K562 (cell line): ENCODE results near the gene MMAB. TPM values are rescaled to one million over a fixed set of nuclear protein-coding genes. Genes with fewer than 3 reads are reported as not detected.

Source experiments
- ATAC-seq: fragments of 200-7000 bp; cut with Tn5 transposase; 3 replicates; pipeline ENCODE4 v1.9.1; 2020; ENCODE audit warnings: moderate library complexity
- BruUV-seq: library from RNA; stranded (reverse); fragments of 400-500 nt; replicated peaks from 2 replicates; lab custom pipeline; 2021; lab: Mats Ljungman, UMichigan
- CTCF ChIA-PET: fragments of 300-600 bp; formaldehyde crosslinking; extraction: SDS; loops from one replicate; lab custom pipeline; 2021; ENCODE audit warnings: low intra/inter-chr PET ratio; lab: Yijun Ruan, JAX
- POLR2A ChIA-PET: fragments of 300-600, 350-650 bp; sonication (Branson Sonifier 250); formaldehyde crosslinking; extraction: SDS; loops from one replicate; lab custom pipeline; 2021; ENCODE audit warnings: antibody characterized with exemption, inconsistent platforms; lab: Yijun Ruan, JAX
- DNase-seq, 4 experiments: peaks; one replicate each; pipeline versions ENCODE4 v3.0.0 to v3.0.0-alpha.2; 2011 to 2018; ENCODE audit warnings: low spot score in 3 of 4, mixed read lengths in 3 of 4; ENCODE audit errors: extremely low read depth in 1 of 4
- FAIRE-seq: peaks from 2 replicates; lab custom pipeline; 2011; peaks lifted over from hg19 to GRCh38; lab: Jason Lieb, UNC
- H2AFZ ChIP-seq: 2 replicates; pipeline ENCODE4 v1.6.0; 2011; ENCODE audit warnings: low read depth, low read length, control low read depth, inconsistent platforms
- H3K27ac ChIP-seq: fragments of 200-600 bp; 3 replicates; pipeline ENCODE4 v1.8.0; 2011; ENCODE audit warnings: low read depth, mild to moderate bottlenecking, control low read depth, inconsistent platforms, low read length, moderate library complexity, mixed read lengths; ENCODE audit errors: extremely low read depth
- H3K27me3 ChIP-seq, 2 experiments: fragments of 300-600 bp in 1 of 2; 2 replicates in 1 of 2; 3 replicates in 1 of 2; pipeline versions ENCODE4 v1.6.0 to v1.8.0; 2011; ENCODE audit warnings: inconsistent platforms in 2 of 2, low read length in 2 of 2, mild to moderate bottlenecking in 1 of 2, mixed read lengths in 1 of 2, moderate library complexity in 1 of 2; ENCODE audit not compliant: control insufficient read depth in 2 of 2, insufficient read depth in 2 of 2
- H3K36me3 ChIP-seq: fragments of 300-600 bp; 3 replicates; pipeline ENCODE4 v1.8.0; 2011; ENCODE audit warnings: mild to moderate bottlenecking, low read length, inconsistent platforms; ENCODE audit not compliant: control insufficient read depth, insufficient read depth
- H3K4me1 ChIP-seq, 2 experiments: fragments of 200-600 bp in 1 of 2; replicated peaks in 1 of 2; 2 replicates in 1 of 2; 3 replicates in 1 of 2; pipeline versions ENCODE4 v1.5.1 to v1.8.0; 2011; ENCODE audit warnings: inconsistent platforms in 2 of 2, low read length in 2 of 2, mild to moderate bottlenecking in 1 of 2, mixed read lengths in 1 of 2, moderate library complexity in 1 of 2; ENCODE audit not compliant: control insufficient read depth in 2 of 2, insufficient read depth in 2 of 2
- H3K4me2 ChIP-seq: 2 replicates; pipeline ENCODE4 v1.6.1; 2011; ENCODE audit warnings: low read length, control low read depth, inconsistent platforms, mixed read lengths; ENCODE audit not compliant: insufficient read depth
- H3K4me3 ChIP-seq: fragments of 200-600 bp; sonication (generic), shearing (Covaris generic); 2 replicates; pipeline ENCODE4 v1.5.1; 2016; ENCODE audit warnings: control low read depth, inconsistent platforms
- H3K79me2 ChIP-seq: fragments of 200-600 bp; 3 replicates; pipeline ENCODE4 v1.8.0; 2011; ENCODE audit warnings: low read length, inconsistent platforms; ENCODE audit not compliant: control insufficient read depth, insufficient read depth
- H3K9ac ChIP-seq, 2 experiments: 2 replicates each; pipeline versions ENCODE4 v1.6.0 to v1.6.1; 2011; ENCODE audit warnings: low read depth in 2 of 2, low read length in 2 of 2, control low read depth in 1 of 2, inconsistent platforms in 1 of 2, mild to moderate bottlenecking in 1 of 2, mixed read lengths in 1 of 2; ENCODE audit not compliant: insufficient read depth in 1 of 2
- H3K9me1 ChIP-seq: one replicate; pipeline ENCODE4 v1.6.0; 2011; ENCODE audit warnings: inconsistent platforms, mild to moderate bottlenecking, low read length, moderate library complexity; ENCODE audit not compliant: control insufficient read depth, insufficient read depth
- H3K9me3 ChIP-seq: replicated peaks from 2 replicates; pipeline ENCODE4 v1.5.1; 2011; ENCODE audit warnings: low read depth, low read length, inconsistent platforms; ENCODE audit not compliant: control insufficient read depth, insufficient read depth
- H4K20me1 ChIP-seq: replicated peaks from 2 replicates; pipeline ENCODE4 v1.6.1; 2011; ENCODE audit warnings: low read length, inconsistent platforms, mixed read lengths; ENCODE audit not compliant: control insufficient read depth, insufficient read depth
- ELF2 ChIP-seq: fragments of 250-450 bp; sonication (Bioruptor Pico); IDR thresholded peaks from 2 replicates; pipeline ENCODE4 v1.5.0; 2021; ENCODE audit warnings: mild to moderate bottlenecking
- MAFF ChIP-seq: IDR thresholded peaks from 2 replicates; pipeline ENCODE4 v1.6.1; 2012; ENCODE audit warnings: low read length, improper control_type of control experiment
- RBFOX2 ChIP-seq: fragments of 200-400 bp; formaldehyde crosslinking; IDR thresholded peaks from 2 replicates; pipeline ENCODE4 v1.6.1; 2017; ENCODE audit warnings: low read depth, mild to moderate bottlenecking, low read length, moderate library complexity
- SMAD2 ChIP-seq: fragments of 150-350 bp; IDR thresholded peaks from 2 replicates; pipeline ENCODE4 v1.6.1; 2014; ENCODE audit warnings: low read depth, mild to moderate bottlenecking, low read length
- WGBS: fragments of 100-300 bp; shearing (Covaris generic); methylation state at CpG from one replicate; pipeline ENCODE4 v1.1.6; 2016; ENCODE audit warnings: low coverage, mixed read lengths; ENCODE audit not compliant: insufficient coverage; ENCODE audit errors: missing lambda C conversion rate; 5-methylcytosine and 5-hydroxymethylcytosine counted together
- in situ Hi-C: fragments of 300-500 bp; cut with MboI; formaldehyde crosslinking; loops from 4 replicates; pipeline ENCODE4 v1.15.0; 2018; ENCODE audit warnings: inconsistent platforms, mixed read lengths
- intact Hi-C: fragments of 100-400 bp; cut with micrococcal nuclease; formaldehyde crosslinking; loops from 2 replicates; pipeline ENCODE4 v1.14.2; 2022
- polyA plus RNA-seq, 8 experiments: library from polyadenylated mRNA; depleted of rRNA in 4 of 8; stranded (reverse) in 5 of 8; unstranded in 3 of 8; fragments of >200 nt; fragmentation: Nextera tagmentation in 2 of 8; fragmentation: Illumina TruSeq in 1 of 8; extraction: Ambion mirVana in 2 of 8; extraction: Trizol in 1 of 8; gene quantifications; 2 replicates each; pipeline versions ENCODE4 v1.2.1 to v1.2.3, GENCODE V29; 2011 to 2014; ENCODE audit warnings: inconsistent platforms in 1 of 8, missing spikeins in 1 of 8
- total RNA-seq, 7 experiments: library from RNA; depleted of rRNA in 6 of 7; stranded (reverse); fragments of >200 nt in 6 of 7; fragmentation: Illumina TruSeq in 2 of 7; extraction: Trizol in 2 of 7; gene quantifications; 2 replicates each; pipeline versions ENCODE4 v1.2.1 to v1.2.3, GENCODE V29; 2011 to 2021; ENCODE audit warnings: low replicate concordance in 1 of 7
- TF ChIP-seq, protein P1 (sequence below): sonication (generic); formaldehyde crosslinking; IDR thresholded peaks from 2 replicates; pipeline ENCODE4 v1.8.1; 2023; ENCODE audit warnings: mild to moderate bottlenecking, missing genetic modification reagents, moderate library complexity

The MMAB gene
- total and polyA plus RNA-seq, 9 of the 15 experiments (the other 6 are each of a cell fraction or from before 2014, with no cell fraction given), result 9.5 to 76.1 (median 46.2) TPM

DNA sequence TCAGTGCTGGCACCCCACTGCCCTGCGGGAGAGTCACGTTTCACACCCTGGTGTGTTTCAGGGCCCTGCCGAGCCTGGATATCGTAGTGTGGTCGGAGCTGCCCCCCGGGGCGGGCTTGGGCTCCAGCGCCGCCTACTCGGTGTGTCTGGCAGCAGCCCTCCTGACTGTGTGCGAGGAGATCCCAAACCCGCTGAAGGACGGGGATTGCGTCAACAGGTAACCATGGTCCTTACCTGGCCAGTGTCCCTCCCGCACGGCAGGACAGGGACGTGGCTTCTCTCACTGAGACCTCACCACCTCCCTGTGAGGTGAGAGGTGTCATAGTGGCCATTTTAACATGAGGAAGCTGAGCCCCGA, 8.0 kb upstream of the MMAB start:
- no TSS peak for BruUV-seq
- Histone ChIP-seq H3K4me2 (no peak overlapping the region), H2AFZ (no peak overlapping the region), H4K20me1 (no peaks in the 10 kb centered on the region; the same call in 1 of the 2 replicates), H3K36me3 (peaks cover 78% of the 10 kb centered on the region), H3K79me2 (no peaks in the 10 kb centered on the region), H3K4me1 (peaks cover 0 to 3% of the 10 kb centered on the region in 2 experiments; a peak in 1 of 5 replicates), H3K9me3 (no peaks in the 10 kb centered on the region), H3K4me3 (no peak overlapping the region), H3K9ac (peak overlapping the region in 1 of 2 experiments; percentile 23; a peak in 1 of 4 replicates), H3K9me1 (no peaks in the 10 kb centered on the region), H3K27me3 (no peaks in the 10 kb centered on the region), H3K27ac (no peak overlapping the region)
- TF ChIP-seq SMAD2 (no peak), ELF2 (no peak), MAFF (no peak), RBFOX2 (peak; percentile 33; the same call in 1 of the 2 replicates)
- TF ChIP-seq, protein P1, sequence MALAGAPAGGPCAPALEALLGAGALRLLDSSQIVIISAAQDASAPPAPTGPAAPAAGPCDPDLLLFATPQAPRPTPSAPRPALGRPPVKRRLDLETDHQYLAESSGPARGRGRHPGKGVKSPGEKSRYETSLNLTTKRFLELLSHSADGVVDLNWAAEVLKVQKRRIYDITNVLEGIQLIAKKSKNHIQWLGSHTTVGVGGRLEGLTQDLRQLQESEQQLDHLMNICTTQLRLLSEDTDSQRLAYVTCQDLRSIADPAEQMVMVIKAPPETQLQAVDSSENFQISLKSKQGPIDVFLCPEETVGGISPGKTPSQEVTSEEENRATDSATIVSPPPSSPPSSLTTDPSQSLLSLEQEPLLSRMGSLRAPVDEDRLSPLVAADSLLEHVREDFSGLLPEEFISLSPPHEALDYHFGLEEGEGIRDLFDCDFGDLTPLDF (CRISPR knock-in tag), result no peak
- ATAC-seq (no peak), DNase-seq (no peak), FAIRE-seq (no peak)
- POLR2A ChIA-PET, result interaction anchor here (0.6 to 1.1 kb wide), 3 partner anchors 24 to 368 kb away, joined by 3 read pairs; no protein-coding TSS in a partner anchor
- in situ Hi-C loops (no loop called here), intact Hi-C loops (no loop called here)
- CTCF ChIA-PET, result no interaction called here
- WGBS, result 93% methylated on average over 18 of the region's 18 CpGs
